ENCODE results near the gene ASB6. TPM values are rescaled to one million over a fixed set of nuclear protein-coding genes. Genes with fewer than 3 reads are reported as not detected.

ASB6 gene
- total RNA-seq, 4 donors from 2014 or later, result 14.5 to 35.4 (median 16.3) TPM

DNA sequence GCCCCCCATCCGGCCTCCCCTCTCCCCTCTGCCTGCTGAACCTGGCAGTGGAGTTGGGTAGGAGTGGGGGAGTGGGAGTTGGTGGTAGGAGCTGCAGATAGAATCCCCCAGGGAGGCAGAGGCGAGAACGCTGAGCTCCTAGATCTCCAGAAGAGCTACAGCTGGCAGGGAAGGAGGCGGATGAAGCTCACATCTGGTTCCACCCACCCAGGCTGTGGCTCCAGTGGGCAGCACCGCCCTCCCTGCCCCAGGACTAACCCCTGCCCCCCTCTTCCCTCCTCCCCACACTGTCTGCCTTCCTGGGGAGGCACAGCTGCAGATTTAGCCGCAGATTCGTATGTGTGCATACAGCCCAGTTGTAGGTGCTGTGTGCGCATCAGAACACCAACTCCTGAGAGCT lies 55.3 kb downstream of the ASB6 start:
- no peak for DNase-seq (ENCODE audit: low spot score)
- no peak for ATAC-seq (ENCODE audit: low FRiP score)
- TF ChIP-seq, protein P1, sequence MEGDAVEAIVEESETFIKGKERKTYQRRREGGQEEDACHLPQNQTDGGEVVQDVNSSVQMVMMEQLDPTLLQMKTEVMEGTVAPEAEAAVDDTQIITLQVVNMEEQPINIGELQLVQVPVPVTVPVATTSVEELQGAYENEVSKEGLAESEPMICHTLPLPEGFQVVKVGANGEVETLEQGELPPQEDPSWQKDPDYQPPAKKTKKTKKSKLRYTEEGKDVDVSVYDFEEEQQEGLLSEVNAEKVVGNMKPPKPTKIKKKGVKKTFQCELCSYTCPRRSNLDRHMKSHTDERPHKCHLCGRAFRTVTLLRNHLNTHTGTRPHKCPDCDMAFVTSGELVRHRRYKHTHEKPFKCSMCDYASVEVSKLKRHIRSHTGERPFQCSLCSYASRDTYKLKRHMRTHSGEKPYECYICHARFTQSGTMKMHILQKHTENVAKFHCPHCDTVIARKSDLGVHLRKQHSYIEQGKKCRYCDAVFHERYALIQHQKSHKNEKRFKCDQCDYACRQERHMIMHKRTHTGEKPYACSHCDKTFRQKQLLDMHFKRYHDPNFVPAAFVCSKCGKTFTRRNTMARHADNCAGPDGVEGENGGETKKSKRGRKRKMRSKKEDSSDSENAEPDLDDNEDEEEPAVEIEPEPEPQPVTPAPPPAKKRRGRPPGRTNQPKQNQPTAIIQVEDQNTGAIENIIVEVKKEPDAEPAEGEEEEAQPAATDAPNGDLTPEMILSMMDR (IDR thresholded peaks at IDR 0.05), result no peak

DNA sequence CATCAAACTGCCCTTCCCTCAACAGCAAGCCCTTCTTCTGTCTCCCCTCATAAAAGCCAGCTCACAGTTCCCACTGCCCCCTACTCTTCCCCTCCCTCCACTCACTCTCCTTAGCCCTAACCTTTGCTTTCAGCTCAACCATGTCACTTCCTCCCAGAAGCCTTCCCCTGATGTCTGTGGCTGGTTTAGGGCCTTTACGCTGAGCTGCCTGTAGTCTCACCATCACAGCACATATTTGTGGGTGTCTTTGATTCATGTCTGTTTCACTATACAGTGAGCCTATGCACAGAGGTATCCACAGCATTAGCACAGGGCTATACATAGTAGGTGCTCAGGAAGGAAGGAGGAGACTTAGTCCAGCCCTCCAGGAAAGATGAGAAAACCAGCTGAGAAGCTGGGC lies 55.7 kb downstream of the ASB6 start:
- ATAC-seq (ENCODE audit: low FRiP score) (no peak), DNase-seq (ENCODE audit: low spot score) (no peak)

DNA sequence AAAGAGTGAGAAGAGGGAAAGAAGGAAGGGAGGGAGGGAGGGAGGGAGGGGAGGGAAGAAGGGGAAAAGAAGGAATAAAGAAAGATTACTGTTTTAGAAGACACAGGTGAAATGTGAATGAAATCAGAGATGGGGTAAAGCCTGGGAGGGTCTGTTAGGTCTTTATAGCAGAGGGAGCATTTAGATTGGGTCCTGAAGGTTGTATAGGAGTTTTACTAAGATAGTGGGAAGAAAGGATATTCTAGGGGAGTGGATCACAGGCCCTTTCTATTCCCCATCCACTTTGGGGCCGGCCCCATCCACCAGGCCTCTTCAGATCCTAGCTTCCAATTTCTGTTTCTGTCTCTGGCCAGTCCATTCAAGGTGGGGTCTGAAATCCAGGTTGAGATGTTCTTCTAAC lies 56.6 kb downstream of the ASB6 start:
- DNase-seq (ENCODE audit: low spot score) (no peak), ATAC-seq (ENCODE audit: low FRiP score) (no peak)
- TF ChIP-seq, protein P1 (IDR thresholded peaks at IDR 0.05), result no peak

More for the DNA sequence above, 55.7 kb downstream of the ASB6 start:
- TF ChIP-seq, protein P1 (IDR thresholded peaks at IDR 0.05), result no peak

Other genes starting within 250 kb of the ASB6 start
- gene C9orf50, start 21.1 kb downstream of the ASB6 start, total RNA-seq, result not detected
- 10 to 100 TPM; 15.8 to 37.9 (median 20.3) TPM for gene NTMT1, start 16.0 kb downstream of the ASB6 start, total RNA-seq
- gene PRRX2, start 23.5 kb upstream of the ASB6 start, total RNA-seq, result 1 to 10 TPM; 3.6 to 7.3 (median 4.0) TPM
- 10 to 100 TPM in 2 of 4 donors, 1 to 10 TPM in 2; 4.2 to 12.4 (median 8.9) TPM for gene PTGES, start 110.9 kb upstream of the ASB6 start, total RNA-seq
- 10 to 100 TPM; 19.0 to 37.2 (median 28.7) TPM for gene TOR1B, start 161.0 kb upstream of the ASB6 start, total RNA-seq
- 10 to 100 TPM; 37.4 to 62.6 (median 51.0) TPM for gene TOR1A, start 182.0 kb upstream of the ASB6 start, total RNA-seq
- 10 to 100 TPM; 44.1 to 98.0 (median 45.0) TPM for gene C9orf78, start 193.1 kb upstream of the ASB6 start, total RNA-seq
- gene USP20, start 193.3 kb upstream of the ASB6 start, total RNA-seq, result 10 to 100 TPM; 11.5 to 18.5 (median 15.5) TPM